HFF-Myc (cell line): ENCODE measurements around the gene TMUB1.

ENCODE experiments used
- DNase-seq: peaks from one replicate; pipeline ENCODE4 v3.0.0-alpha.2; 2011; ENCODE audit warnings: low read depth; ENCODE audit errors: extremely low read depth
- H3K4me3 ChIP-seq: replicated peaks from 2 replicates; pipeline ENCODE4 v1.5.1; 2011; ENCODE audit warnings: low read depth, mild to moderate bottlenecking, control low read depth, low read length
- TF ChIP-seq, protein P1 (sequence below): IDR thresholded peaks from 2 replicates; pipeline ENCODE4 v1.5.1; 2012; ENCODE audit warnings: mild to moderate bottlenecking, low read depth, low read length, control low read depth; ENCODE audit errors: missing control alignments

TMUB1 gene

GRCh38 chr7:151057989-151058780 is 25.1 kb downstream of the TMUB1 start:
- TF ChIP-seq, protein P1, sequence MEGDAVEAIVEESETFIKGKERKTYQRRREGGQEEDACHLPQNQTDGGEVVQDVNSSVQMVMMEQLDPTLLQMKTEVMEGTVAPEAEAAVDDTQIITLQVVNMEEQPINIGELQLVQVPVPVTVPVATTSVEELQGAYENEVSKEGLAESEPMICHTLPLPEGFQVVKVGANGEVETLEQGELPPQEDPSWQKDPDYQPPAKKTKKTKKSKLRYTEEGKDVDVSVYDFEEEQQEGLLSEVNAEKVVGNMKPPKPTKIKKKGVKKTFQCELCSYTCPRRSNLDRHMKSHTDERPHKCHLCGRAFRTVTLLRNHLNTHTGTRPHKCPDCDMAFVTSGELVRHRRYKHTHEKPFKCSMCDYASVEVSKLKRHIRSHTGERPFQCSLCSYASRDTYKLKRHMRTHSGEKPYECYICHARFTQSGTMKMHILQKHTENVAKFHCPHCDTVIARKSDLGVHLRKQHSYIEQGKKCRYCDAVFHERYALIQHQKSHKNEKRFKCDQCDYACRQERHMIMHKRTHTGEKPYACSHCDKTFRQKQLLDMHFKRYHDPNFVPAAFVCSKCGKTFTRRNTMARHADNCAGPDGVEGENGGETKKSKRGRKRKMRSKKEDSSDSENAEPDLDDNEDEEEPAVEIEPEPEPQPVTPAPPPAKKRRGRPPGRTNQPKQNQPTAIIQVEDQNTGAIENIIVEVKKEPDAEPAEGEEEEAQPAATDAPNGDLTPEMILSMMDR = no peak
- peak; percentile 98 for DNase-seq
- H3K4me3 ChIP-seq = peak overlapping the region; percentile 83

- no peak for DNase-seq
- TF ChIP-seq, protein P1 = no peak
- H3K4me3 ChIP-seq = peak within 1 kb of the TSS; percentile 83
These were observed 25.7 kb downstream of the TMUB1 start, which contains the start of gene CDK5 for GRCh38 chr7:151057506-151057988. Gene CDK5, minus strand, starts transcription at chr7:151057897. Its CDS starts 49 bp downstream, at chr7:151057848.

- TF ChIP-seq, protein P1 = no peak
- DNase-seq = no peak
- H3K4me3 ChIP-seq = peak overlapping the region; percentile 83
These were observed 26.4 kb downstream of the TMUB1 start for GRCh38 chr7:151056666-151057505.

DNA sequence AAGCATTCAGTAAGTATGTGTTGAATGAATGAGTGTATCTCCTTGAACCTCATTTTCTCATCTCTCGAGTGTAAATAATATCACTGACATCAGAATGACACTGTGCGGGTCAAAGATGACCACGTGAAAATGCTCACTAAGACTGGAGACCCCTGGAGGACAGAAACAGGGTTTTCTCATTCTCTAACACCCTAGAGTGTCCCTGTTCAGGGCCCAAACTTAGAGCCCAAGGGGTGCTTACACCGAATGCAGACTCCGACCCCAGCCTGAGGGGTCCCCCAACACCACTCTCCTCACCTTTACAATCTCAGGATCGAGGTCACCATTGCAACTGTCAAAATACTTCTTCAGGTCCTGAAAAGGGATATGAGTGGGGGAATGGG is 27.0 kb downstream of the TMUB1 start:
- TF ChIP-seq, protein P1 = no peak
- H3K4me3 ChIP-seq = no peak overlapping the region
- no peak for DNase-seq

DNA sequence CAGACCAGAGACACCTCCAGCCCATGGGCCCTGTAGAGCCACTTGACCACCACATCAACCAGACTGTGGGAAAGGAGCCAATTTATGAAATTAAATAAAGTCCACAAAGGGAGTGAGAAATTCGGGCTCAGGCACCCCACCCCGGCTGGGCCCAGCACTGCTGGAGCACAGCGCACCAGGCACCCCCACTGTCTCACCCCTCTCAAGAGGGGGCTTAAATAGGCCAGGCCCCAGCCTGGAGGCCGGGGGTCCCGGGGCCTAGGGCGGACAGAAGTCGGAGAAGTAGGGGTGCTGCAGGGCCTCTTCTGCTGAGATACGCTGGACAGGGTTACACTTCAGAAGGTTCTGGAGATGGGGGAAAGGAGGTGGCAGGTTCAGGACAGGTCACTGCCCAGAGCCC is 29.5 kb downstream of the TMUB1 start:
- H3K4me3 ChIP-seq = no peak overlapping the region
- TF ChIP-seq, protein P1 = no peak
- no peak for DNase-seq

DNA sequence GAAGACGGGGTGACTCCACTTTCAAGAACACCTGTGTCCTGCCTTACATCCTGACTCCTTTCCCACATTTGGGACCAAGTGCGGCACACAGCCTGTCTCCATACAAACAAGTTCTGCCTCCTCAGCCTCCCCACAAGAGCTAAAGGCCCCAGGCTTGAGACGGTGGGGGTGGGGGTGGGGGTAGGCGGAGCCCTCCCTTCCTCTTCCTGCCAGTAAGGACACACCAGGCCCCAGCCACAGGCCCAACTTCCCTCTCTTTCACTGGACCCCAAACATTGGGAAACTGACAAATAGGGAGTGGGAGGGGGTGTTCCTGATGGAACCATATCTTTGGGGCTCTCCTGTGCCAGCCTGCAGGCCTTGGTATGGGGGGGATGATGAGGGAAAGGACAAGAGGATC is 30.2 kb downstream of the TMUB1 start:
- H3K4me3 ChIP-seq = no peak overlapping the region
- no peak for DNase-seq
- TF ChIP-seq, protein P1 = no peak
